CD8-positive, alpha-beta memory T cell (primary cell): ENCODE results near the gene MTOR. TPM values are rescaled to one million over a fixed set of nuclear protein-coding genes. Genes with fewer than 3 reads are reported as not detected.

Experiments
- CTCF ChIA-PET: fragments of 350-600 bp; sonication (Branson Sonifier 250); formaldehyde crosslinking; loops from one replicate; lab custom pipeline; 2021; ENCODE audit warnings: antibody characterized with exemption; lab: Charles Lee
- POLR2A ChIA-PET: fragments of 350-600 bp; sonication (Branson Sonifier 250); formaldehyde crosslinking; loops from one replicate; lab custom pipeline; 2021; ENCODE audit warnings: antibody characterized with exemption; lab: Charles Lee
- DNase-seq, 5 donors: peaks; one replicate each; pipeline versions ENCODE4 v3.0.0 to v3.0.0-alpha.2; 2020 to 2022; ENCODE audit warnings: mixed read lengths in 1 of 5
- H3K27ac ChIP-seq: one replicate; pipeline ENCODE4 v1.7.0; 2013; ENCODE audit warnings: low read depth, mild to moderate bottlenecking, low read length, moderate library complexity
- H3K27me3 ChIP-seq: 2 replicates; pipeline ENCODE4 v1.7.0; 2013; ENCODE audit warnings: low read length, mild to moderate bottlenecking; ENCODE audit not compliant: insufficient read depth, poor library complexity, severe bottlenecking
- H3K36me3 ChIP-seq: 2 replicates; pipeline ENCODE4 v1.7.0; 2013; ENCODE audit warnings: mild to moderate bottlenecking, low read length, moderate library complexity; ENCODE audit not compliant: insufficient read depth
- H3K4me1 ChIP-seq: 2 replicates; pipeline ENCODE4 v1.7.0; 2013; ENCODE audit warnings: mild to moderate bottlenecking, low read length, moderate library complexity; ENCODE audit not compliant: insufficient read depth
- H3K4me3 ChIP-seq: 2 replicates; pipeline ENCODE4 v1.7.0; 2013; ENCODE audit warnings: mild to moderate bottlenecking, low read length
- H3K9me3 ChIP-seq: 2 replicates; pipeline ENCODE4 v1.7.0; 2013; ENCODE audit warnings: mild to moderate bottlenecking, low read length
- H3K27ac Mint-ChIP-seq, 8 donors: one replicate each; pipeline ENCODE4 v1.8.0; 2020 to 2021; ENCODE audit warnings: mixed read lengths in 8 of 8, mild to moderate bottlenecking in 6 of 8, inconsistent platforms in 3 of 8, moderate library complexity in 3 of 8
- H3K27me3 Mint-ChIP-seq, 2 donors: one replicate each; pipeline ENCODE4 v1.8.0; 2020 to 2021; ENCODE audit warnings: mixed read lengths in 2 of 2, mild to moderate bottlenecking in 1 of 2, moderate library complexity in 1 of 2
- H3K36me3 Mint-ChIP-seq, 3 donors: one replicate each; pipeline ENCODE4 v1.8.0; 2020 to 2021; ENCODE audit warnings: mixed read lengths in 3 of 3, inconsistent platforms in 1 of 3, mild to moderate bottlenecking in 1 of 3
- H3K4me1 Mint-ChIP-seq, 3 donors: one replicate each; pipeline ENCODE4 v1.8.0; 2020 to 2021; ENCODE audit warnings: mixed read lengths in 3 of 3, inconsistent platforms in 1 of 3, mild to moderate bottlenecking in 1 of 3
- H3K4me3 Mint-ChIP-seq, 7 donors: one replicate each; pipeline ENCODE4 v1.8.0; 2020 to 2021; ENCODE audit warnings: mixed read lengths in 7 of 7, mild to moderate bottlenecking in 6 of 7, moderate library complexity in 4 of 7, inconsistent platforms in 2 of 7
- H3K9me3 Mint-ChIP-seq, 5 donors: one replicate each; pipeline ENCODE4 v1.8.0; 2020 to 2022; ENCODE audit warnings: mixed read lengths in 5 of 5, mild to moderate bottlenecking in 3 of 5, moderate library complexity in 2 of 5, inconsistent platforms in 1 of 5
- polyA plus RNA-seq: library from polyadenylated mRNA; unstranded; fragments of 300-500 nt; fragmentation: Illumina TruSeq; gene quantifications from one replicate; pipeline ENCODE4 v1.2.3, GENCODE V29; 2021
- total RNA-seq, 2 experiments: library from RNA; stranded (reverse); gene quantifications; one replicate each; pipeline ENCODE4 v1.2.3, GENCODE V29; 2021

Gene MTOR
- total and polyA plus RNA-seq, 3 experiments from 2014 or later = 8.0 to 55.2 (median 53.9) TPM

GRCh38 chr1:11214698-11215380 is 47.5 kb downstream of the MTOR start:
- CTCF ChIA-PET = no interaction called here
- peaks cover 12 to 90% (median 45%) of the 10 kb centered on the region in 3 donors for H3K36me3 Mint-ChIP-seq

GRCh38 chr1:11211925-11212587 is 50.3 kb downstream of the MTOR start:
- DNase-seq = no peak
- Mint-ChIP-seq H3K36me3 (peaks cover 12 to 95% (median 41%) of the 10 kb centered on the region in 3 donors), H3K4me1 (no peaks in the 10 kb centered on the region)

More at GRCh38 chr1:11214698-11215380, 47.5 kb downstream of the MTOR start:
- POLR2A ChIA-PET = no interaction called here
- Mint-ChIP-seq H3K27me3 (no peaks in the 10 kb centered on the region), H3K4me3 (no peak overlapping the region), H3K27ac (peak overlapping the region in 1 of 8 donors; percentile 58), H3K4me1 (no peaks in the 10 kb centered on the region), H3K9me3 (no peaks in the 10 kb centered on the region)
- no peaks in the 10 kb centered on the region for H3K27me3 ChIP-seq
- no peak overlapping the region for H3K4me3 ChIP-seq
- peaks cover 67% of the 10 kb centered on the region for H3K36me3 ChIP-seq
- no peak overlapping the region for H3K27ac ChIP-seq
- DNase-seq = no peak
- no peaks in the 10 kb centered on the region for H3K4me1 ChIP-seq
- H3K9me3 ChIP-seq = no peaks in the 10 kb centered on the region

GRCh38 chr1:11211461-11211860 is 50.9 kb downstream of the MTOR start:
- no peak for DNase-seq
- H3K36me3 Mint-ChIP-seq = peaks cover 12 to 95% (median 46%) of the 10 kb centered on the region in 3 donors
- H3K4me3 ChIP-seq = no peak overlapping the region
- H3K9me3 ChIP-seq = no peaks in the 10 kb centered on the region
- H3K4me3 Mint-ChIP-seq = no peak overlapping the region
- POLR2A ChIA-PET = no interaction called here
- H3K4me1 ChIP-seq = no peaks in the 10 kb centered on the region
- no peaks in the 10 kb centered on the region for H3K9me3 Mint-ChIP-seq
- H3K27ac ChIP-seq = no peak overlapping the region
- no peaks in the 10 kb centered on the region for H3K27me3 ChIP-seq
- H3K27ac Mint-ChIP-seq = no peak overlapping the region
- no peaks in the 10 kb centered on the region for H3K27me3 Mint-ChIP-seq
- peaks cover 74% of the 10 kb centered on the region for H3K36me3 ChIP-seq
- H3K4me1 Mint-ChIP-seq = no peaks in the 10 kb centered on the region
- CTCF ChIA-PET = interaction anchor here (1.0 to 1.7 kb wide), 3 partner anchors 60 to 174 kb away, joined by 3 to 4 read pairs (median 4); no protein-coding TSS in a partner anchor

More at GRCh38 chr1:11211925-11212587, 50.3 kb downstream of the MTOR start:
- H3K4me3 ChIP-seq = no peak overlapping the region
- CTCF ChIA-PET = interaction anchor here (1.0 to 1.5 kb wide), 2 partner anchors 151 to 174 kb away, joined by 4 read pairs; no protein-coding TSS in a partner anchor
- no peaks in the 10 kb centered on the region for H3K4me1 ChIP-seq
- H3K9me3 Mint-ChIP-seq = no peaks in the 10 kb centered on the region
- POLR2A ChIA-PET = no interaction called here
- peak overlapping the region in 1 of 8 donors; percentile 25 for H3K27ac Mint-ChIP-seq
- H3K9me3 ChIP-seq = no peaks in the 10 kb centered on the region
- H3K27me3 Mint-ChIP-seq = no peaks in the 10 kb centered on the region
- H3K4me3 Mint-ChIP-seq = no peak overlapping the region
- no peaks in the 10 kb centered on the region for H3K27me3 ChIP-seq
- no peak overlapping the region for H3K27ac ChIP-seq
- peaks cover 75% of the 10 kb centered on the region for H3K36me3 ChIP-seq

- H3K9me3 ChIP-seq = no peaks in the 10 kb centered on the region
- peaks cover 48% of the 10 kb centered on the region for H3K36me3 ChIP-seq
- Mint-ChIP-seq H3K27me3 (no peaks in the 10 kb centered on the region), H3K4me3 (no peak overlapping the region), H3K4me1 (no peaks in the 10 kb centered on the region), H3K36me3 (peaks cover 12 to 95% (median 40%) of the 10 kb centered on the region in 3 donors), H3K27ac (peak overlapping the region in 3 of 8 donors; percentile 8 to 40 (median 21)), H3K9me3 (no peaks in the 10 kb centered on the region)
- ChIA-PET POLR2A (no interaction called here), CTCF (interaction anchor here (2.8 kb wide), 1 partner anchor 171 kb away, joined by 8 read pairs; no protein-coding TSS in a partner anchor)
- no peak for DNase-seq
- H3K27ac ChIP-seq = no peak overlapping the region
- H3K4me1 ChIP-seq = no peaks in the 10 kb centered on the region
- H3K27me3 ChIP-seq = no peaks in the 10 kb centered on the region
- H3K4me3 ChIP-seq = no peak overlapping the region
Measured at GRCh38 chr1:11207898-11208611, 54.3 kb downstream of the MTOR start.

GRCh38 chr1:11204396-11205190 is 57.8 kb downstream of the MTOR start:
- H3K4me1 Mint-ChIP-seq = no peaks in the 10 kb centered on the region
- no peak overlapping the region for H3K4me3 Mint-ChIP-seq
- H3K36me3 Mint-ChIP-seq = peaks cover 0 to 84% (median 22%) of the 10 kb centered on the region in 3 donors
- H3K4me1 ChIP-seq = no peaks in the 10 kb centered on the region
- H3K27ac Mint-ChIP-seq = peak overlapping the region in 2 of 8 donors; percentile 2 to 88
- no peaks in the 10 kb centered on the region for H3K9me3 Mint-ChIP-seq
- ChIA-PET POLR2A (no interaction called here), CTCF (no interaction called here)
- H3K27ac ChIP-seq = no peak overlapping the region
- H3K4me3 ChIP-seq = no peak overlapping the region
- H3K9me3 ChIP-seq = no peaks in the 10 kb centered on the region
- no peaks in the 10 kb centered on the region for H3K27me3 Mint-ChIP-seq
- H3K36me3 ChIP-seq = peaks cover 34% of the 10 kb centered on the region
- no peaks in the 10 kb centered on the region for H3K27me3 ChIP-seq
- no peak for DNase-seq

- Histone ChIP-seq H3K9me3 (no peaks in the 10 kb centered on the region), H3K27ac (no peak overlapping the region), H3K36me3 (peaks cover 49% of the 10 kb centered on the region), H3K4me1 (no peaks in the 10 kb centered on the region), H3K27me3 (no peaks in the 10 kb centered on the region), H3K4me3 (no peak overlapping the region)
- CTCF ChIA-PET = no interaction called here
- no peak for DNase-seq
- POLR2A ChIA-PET = no interaction called here
- H3K4me1 Mint-ChIP-seq = peaks cover 0 to 1% (median 0%) of the 10 kb centered on the region in 3 donors
- no peaks in the 10 kb centered on the region for H3K27me3 Mint-ChIP-seq
- peak overlapping the region in 2 of 8 donors; percentile 3 to 88 for H3K27ac Mint-ChIP-seq
- H3K4me3 Mint-ChIP-seq = no peak overlapping the region
- no peaks in the 10 kb centered on the region for H3K9me3 Mint-ChIP-seq
- peaks cover 13 to 84% (median 26%) of the 10 kb centered on the region in 3 donors for H3K36me3 Mint-ChIP-seq
Measured at GRCh38 chr1:11198851-11199594, 63.3 kb downstream of the MTOR start.

GRCh38 chr1:11198257-11198656 is 64.1 kb downstream of the MTOR start:
- H3K27me3 Mint-ChIP-seq = no peaks in the 10 kb centered on the region
- peaks cover 13 to 84% (median 21%) of the 10 kb centered on the region in 3 donors for H3K36me3 Mint-ChIP-seq
- H3K4me3 ChIP-seq = no peak overlapping the region
- DNase-seq = no peak
- H3K27ac Mint-ChIP-seq = no peak overlapping the region
- H3K9me3 Mint-ChIP-seq = no peaks in the 10 kb centered on the region
- no peak overlapping the region for H3K4me3 Mint-ChIP-seq
- H3K4me1 ChIP-seq = no peaks in the 10 kb centered on the region
- H3K9me3 ChIP-seq = no peaks in the 10 kb centered on the region
- POLR2A ChIA-PET = no interaction called here
- peaks cover 54% of the 10 kb centered on the region for H3K36me3 ChIP-seq
- no peaks in the 10 kb centered on the region for H3K27me3 ChIP-seq
- CTCF ChIA-PET = interaction anchor here (1.5 kb wide), 1 partner anchor 161 kb away, joined by 4 read pairs; no protein-coding TSS in a partner anchor
- H3K27ac ChIP-seq = no peak overlapping the region
- peaks cover 0 to 1% (median 0%) of the 10 kb centered on the region in 3 donors for H3K4me1 Mint-ChIP-seq
